RWPE2 (cell line): ENCODE results near the gene BLZF1.

Source experiments
- ATAC-seq: fragments of 200-7000 bp; cut with Tn5 transposase; 3 replicates; pipeline ENCODE4 v1.9.1; 2021; ENCODE audit warnings: low read depth
- DNase-seq: peaks from one replicate; pipeline ENCODE4 v3.0.0-alpha.2; 2020; ENCODE audit warnings: low spot score
- H3K27ac ChIP-seq: fragments of 450-650 bp; 2 replicates; pipeline ENCODE4 v1.5.1; 2017; ENCODE audit warnings: mild to moderate bottlenecking; ENCODE audit not compliant: poor library complexity, severe bottlenecking
- H3K27me3 ChIP-seq: fragments of 250-450 bp; sonication (Bioruptor Pico); 2 replicates; pipeline ENCODE4 v1.5.1; 2021; ENCODE audit warnings: mild to moderate bottlenecking, moderate library complexity; ENCODE audit not compliant: insufficient read depth, poor library complexity, severe bottlenecking
- H3K36me3 ChIP-seq: fragments of 250-450 bp; sonication (Bioruptor Pico); 2 replicates; pipeline ENCODE4 v1.5.1; 2020; ENCODE audit warnings: low read depth, mild to moderate bottlenecking, moderate library complexity
- H3K4me1 ChIP-seq: fragments of 250-450 bp; sonication (Bioruptor Pico); 2 replicates; pipeline ENCODE4 v1.5.1; 2021; ENCODE audit warnings: mild to moderate bottlenecking, moderate library complexity; ENCODE audit not compliant: insufficient read depth, poor library complexity, severe bottlenecking
- H3K4me3 ChIP-seq: fragments of 250-450 bp; sonication (Bioruptor Pico); 2 replicates; pipeline ENCODE4 v1.5.1; 2021; ENCODE audit warnings: mild to moderate bottlenecking, moderate library complexity; ENCODE audit not compliant: severe bottlenecking
- H3K9me3 ChIP-seq: fragments of 250-450 bp; sonication (Bioruptor Pico); 2 replicates; pipeline ENCODE4 v1.5.1; 2021; ENCODE audit warnings: mild to moderate bottlenecking, moderate library complexity; ENCODE audit not compliant: severe bottlenecking
- TF ChIP-seq, protein P1 (sequence below): fragments of 450-650 bp; IDR thresholded peaks from one replicate; pipeline ENCODE4 v1.5.1; 2017; ENCODE audit warnings: mild to moderate bottlenecking, moderate library complexity; ENCODE audit not compliant: poor library complexity, severe bottlenecking

Gene BLZF1

DNA sequence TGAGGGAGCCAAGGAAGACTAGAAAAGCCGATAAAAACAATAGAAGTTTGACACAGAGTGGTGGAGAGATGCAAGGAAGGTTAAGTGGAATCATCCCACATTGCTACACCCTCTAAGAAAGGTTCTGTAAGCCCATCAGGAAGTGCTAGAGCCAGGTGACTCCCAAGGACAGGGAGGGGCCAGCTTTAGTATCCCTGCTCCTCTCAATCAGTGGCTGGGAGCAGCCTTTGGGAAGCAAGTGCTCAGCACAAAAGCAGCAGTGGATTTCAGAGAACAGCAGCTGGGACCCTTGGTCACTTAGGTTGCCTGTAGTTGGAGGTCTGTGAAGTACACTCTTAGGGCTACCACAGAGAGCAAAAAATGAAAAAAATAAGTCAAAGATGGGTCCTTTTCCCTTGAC, 42.9 kb upstream of the BLZF1 start:
- ATAC-seq (no peak), DNase-seq (no peak)
- Histone ChIP-seq H3K4me1 (peaks cover 19% of the 10 kb centered on the region), H3K36me3 (no peaks in the 10 kb centered on the region), H3K27me3 (no peaks in the 10 kb centered on the region), H3K9me3 (no peaks in the 10 kb centered on the region), H3K4me3 (no peak overlapping the region), H3K27ac (no peak overlapping the region)
- TF ChIP-seq, protein P1, sequence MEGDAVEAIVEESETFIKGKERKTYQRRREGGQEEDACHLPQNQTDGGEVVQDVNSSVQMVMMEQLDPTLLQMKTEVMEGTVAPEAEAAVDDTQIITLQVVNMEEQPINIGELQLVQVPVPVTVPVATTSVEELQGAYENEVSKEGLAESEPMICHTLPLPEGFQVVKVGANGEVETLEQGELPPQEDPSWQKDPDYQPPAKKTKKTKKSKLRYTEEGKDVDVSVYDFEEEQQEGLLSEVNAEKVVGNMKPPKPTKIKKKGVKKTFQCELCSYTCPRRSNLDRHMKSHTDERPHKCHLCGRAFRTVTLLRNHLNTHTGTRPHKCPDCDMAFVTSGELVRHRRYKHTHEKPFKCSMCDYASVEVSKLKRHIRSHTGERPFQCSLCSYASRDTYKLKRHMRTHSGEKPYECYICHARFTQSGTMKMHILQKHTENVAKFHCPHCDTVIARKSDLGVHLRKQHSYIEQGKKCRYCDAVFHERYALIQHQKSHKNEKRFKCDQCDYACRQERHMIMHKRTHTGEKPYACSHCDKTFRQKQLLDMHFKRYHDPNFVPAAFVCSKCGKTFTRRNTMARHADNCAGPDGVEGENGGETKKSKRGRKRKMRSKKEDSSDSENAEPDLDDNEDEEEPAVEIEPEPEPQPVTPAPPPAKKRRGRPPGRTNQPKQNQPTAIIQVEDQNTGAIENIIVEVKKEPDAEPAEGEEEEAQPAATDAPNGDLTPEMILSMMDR = no peak

DNA sequence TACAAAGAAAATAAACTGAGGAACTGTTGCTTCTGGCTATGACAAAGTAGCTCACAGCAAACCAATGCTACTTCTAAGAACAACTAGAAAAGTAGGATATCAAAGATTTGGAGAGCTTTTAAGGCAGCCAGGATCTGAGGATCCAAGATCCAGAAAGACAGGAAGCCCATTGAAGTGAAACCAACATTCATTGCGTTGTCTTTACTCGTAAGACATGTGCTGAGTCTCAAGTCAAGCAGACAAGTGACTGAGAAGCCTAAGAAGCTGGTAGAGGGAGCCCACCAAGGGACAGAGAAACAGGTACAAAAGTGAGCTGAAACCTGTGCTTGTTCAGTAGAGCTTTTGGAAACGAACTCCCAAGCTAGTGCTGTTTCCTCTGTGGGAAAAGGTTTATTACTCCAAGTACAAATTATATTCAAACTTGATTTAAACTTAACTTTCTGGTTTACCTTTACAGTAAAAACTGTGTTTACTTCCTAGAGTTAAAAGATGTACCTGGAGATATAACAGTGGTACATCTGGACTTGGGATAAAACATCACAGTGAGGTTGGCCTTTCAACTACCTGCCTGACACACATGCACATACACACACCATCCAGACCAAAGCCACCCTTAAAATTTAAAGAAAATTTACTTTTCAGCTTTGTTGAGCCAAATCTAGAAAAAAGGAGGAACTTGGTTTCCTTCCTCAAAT, 41.6 kb upstream of the BLZF1 start:
- no peak for ATAC-seq
- H3K27me3 ChIP-seq = no peaks in the 10 kb centered on the region

DNA sequence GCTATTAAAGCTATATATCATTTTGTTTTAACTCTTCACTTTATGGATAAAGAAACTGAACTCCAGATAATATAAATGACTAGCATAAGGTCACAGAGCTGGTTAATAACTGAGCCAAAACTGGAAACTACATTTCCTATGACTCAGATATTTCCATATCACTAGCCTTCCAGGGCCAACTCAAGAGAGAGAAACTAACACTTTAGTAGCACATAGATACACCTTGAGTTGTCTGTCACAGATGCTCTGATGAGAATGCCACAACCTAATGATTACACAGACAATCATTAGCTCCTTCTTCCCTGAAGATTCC, 41.1 kb upstream of the BLZF1 start:
- no peak overlapping the region for H3K27ac ChIP-seq

More for the DNA sequence above, 41.6 kb upstream of the BLZF1 start:
- no peaks in the 10 kb centered on the region for H3K36me3 ChIP-seq
- no peak overlapping the region for H3K27ac ChIP-seq
- DNase-seq = no peak
- peaks cover 5% of the 10 kb centered on the region for H3K9me3 ChIP-seq
- TF ChIP-seq, protein P1 = no peak
- peaks cover 17% of the 10 kb centered on the region for H3K4me1 ChIP-seq
- H3K4me3 ChIP-seq = no peak overlapping the region

DNA sequence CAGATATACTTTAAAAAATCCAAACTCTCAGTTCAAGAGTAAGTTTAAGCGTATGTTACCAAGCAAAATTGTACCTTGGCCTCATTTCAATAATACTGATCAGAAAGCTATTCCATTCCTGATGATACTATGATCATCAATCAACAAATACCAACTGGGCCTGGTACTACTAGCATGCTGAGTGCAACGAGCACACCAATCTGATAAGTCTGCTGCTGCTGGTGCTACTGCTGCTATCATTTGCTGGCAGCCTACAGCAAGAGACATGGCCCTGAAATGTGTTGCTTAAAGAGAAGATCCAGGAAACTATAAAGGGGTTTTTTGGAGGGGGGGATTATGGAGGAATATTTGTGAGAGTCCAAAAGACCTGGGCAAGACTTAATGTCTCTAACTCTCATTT, 40.1 kb upstream of the BLZF1 start:
- peaks cover 5% of the 10 kb centered on the region for H3K9me3 ChIP-seq
- no peak for ATAC-seq
- no peak for DNase-seq
- H3K27ac ChIP-seq = no peak overlapping the region
- no peak overlapping the region for H3K4me3 ChIP-seq
- no peaks in the 10 kb centered on the region for H3K27me3 ChIP-seq
- H3K36me3 ChIP-seq = no peaks in the 10 kb centered on the region
- H3K4me1 ChIP-seq = peaks cover 11% of the 10 kb centered on the region
- TF ChIP-seq, protein P1 = no peak

More for the DNA sequence above, 41.1 kb upstream of the BLZF1 start:
- peaks cover 12% of the 10 kb centered on the region for H3K4me1 ChIP-seq
- peak; percentile 78 for ATAC-seq
- DNase-seq = no peak
- no peaks in the 10 kb centered on the region for H3K36me3 ChIP-seq
- H3K9me3 ChIP-seq = peaks cover 5% of the 10 kb centered on the region
- no peaks in the 10 kb centered on the region for H3K27me3 ChIP-seq
- no peak overlapping the region for H3K4me3 ChIP-seq
- TF ChIP-seq, protein P1 = no peak

DNA sequence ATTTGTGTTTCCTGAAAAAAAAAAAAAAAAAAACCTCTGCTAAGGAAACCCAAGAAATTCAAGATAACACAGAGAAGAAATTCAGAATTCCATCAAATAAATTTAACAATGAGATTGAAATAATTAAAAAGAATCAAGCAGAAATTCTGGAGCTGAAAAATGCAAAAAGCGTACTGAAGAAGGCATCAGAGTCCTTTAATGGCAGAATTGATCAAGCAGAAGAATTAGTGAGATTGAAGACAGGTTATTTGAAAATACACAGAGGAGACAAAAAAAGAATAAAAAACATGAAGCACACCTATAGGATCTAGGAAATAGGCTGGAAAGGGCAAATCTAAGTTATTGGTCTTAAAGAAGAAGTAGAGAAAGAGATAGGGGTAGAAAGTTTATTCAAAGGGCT, 38.6 kb upstream of the BLZF1 start:
- ATAC-seq = no peak

More for the DNA sequence above, 38.6 kb upstream of the BLZF1 start:
- no peak for DNase-seq
- Histone ChIP-seq H3K9me3 (peaks cover 5% of the 10 kb centered on the region), H3K27me3 (no peaks in the 10 kb centered on the region), H3K4me1 (peaks cover 11% of the 10 kb centered on the region), H3K4me3 (no peak overlapping the region), H3K27ac (no peak overlapping the region), H3K36me3 (no peaks in the 10 kb centered on the region)
- TF ChIP-seq, protein P1 = no peak
